Hepatocyte (in vitro differentiated cells): Measurements from ENCODE around the gene CHSY1.

Source experiments
- CTCF ChIP-seq: fragments of 200-600 bp; sonication (generic); IDR thresholded peaks from 2 replicates; pipeline ENCODE4 v1.5.1; 2016; ENCODE audit warnings: antibody characterized with exemption, mild to moderate bottlenecking; ENCODE audit not compliant: poor library complexity
- EZH2 ChIP-seq: fragments of 200-600 bp; sonication (generic); IDR thresholded peaks from 2 replicates; pipeline ENCODE4 v1.6.1; 2016; ENCODE audit warnings: antibody characterized with exemption, mild to moderate bottlenecking, borderline replicate concordance
- EZH2phosphoT487 ChIP-seq: fragments of 200-600 bp; sonication (generic); IDR thresholded peaks from one replicate; pipeline ENCODE4 v1.6.1; 2018; ENCODE audit warnings: antibody characterized with exemption, mild to moderate bottlenecking, low read depth, moderate library complexity; ENCODE audit not compliant: unreplicated experiment, severe bottlenecking

GRCh38 chr15:101244036-101244781 is 7.6 kb downstream of the CHSY1 start:
- TF ChIP-seq EZH2: no peak
- no peak for TF ChIP-seq CTCF
- TF ChIP-seq EZH2phosphoT487: no peak
